Liver (tissue), 3 donors: ENCODE data around the gene PRR15L.

ENCODE experiments used
- GABPA ChIP-seq, 2 donors: IDR thresholded peaks in 1 of 2; conservative IDR thresholded peaks in 1 of 2; 2 replicates each; pipeline ENCODE4 v1.6.1; 2016; ENCODE audit warnings: antibody characterized with exemption in 2 of 2, mild to moderate bottlenecking in 1 of 2, moderate library complexity in 1 of 2
- HNF4A ChIP-seq, 2 donors: conservative IDR thresholded peaks; 2 replicates each; pipeline ENCODE4 v1.6.1; 2016; ENCODE audit warnings: antibody characterized with exemption in 2 of 2, mild to moderate bottlenecking in 2 of 2
- HNF4G ChIP-seq: IDR thresholded peaks from 2 replicates; pipeline ENCODE4 v1.6.1; 2016; ENCODE audit warnings: antibody characterized with exemption
- MAX ChIP-seq: IDR thresholded peaks from 2 replicates; pipeline ENCODE4 v1.6.1; 2016; ENCODE audit warnings: antibody characterized with exemption
- NR2F2 ChIP-seq: IDR thresholded peaks from 2 replicates; pipeline ENCODE4 v1.6.1; 2016; ENCODE audit warnings: antibody characterized with exemption
- REST ChIP-seq: IDR thresholded peaks from 2 replicates; pipeline ENCODE4 v1.6.1; 2016; ENCODE audit warnings: antibody characterized with exemption, mild to moderate bottlenecking
- SP1 ChIP-seq: IDR thresholded peaks from 2 replicates; pipeline ENCODE4 v1.6.1; 2018; ENCODE audit warnings: antibody characterized with exemption, mild to moderate bottlenecking
- ZBTB33 ChIP-seq: IDR thresholded peaks from 2 replicates; pipeline ENCODE4 v1.6.1; 2016; ENCODE audit warnings: antibody characterized with exemption
- TF ChIP-seq, protein P1 (sequence below): fragments of 150-350 bp; IDR thresholded peaks from 2 replicates; pipeline ENCODE4 v1.5.1; 2017; ENCODE audit warnings: improper control_type of control experiment, low read depth, low read length; ENCODE audit not compliant: missing input control
- donor health status: healthy.
- donor health status: healthy.

- TF ChIP-seq SP1 (no peak), HNF4G (no peak), NR2F2 (no peak), GABPA (IDR thresholded peaks at IDR 0.05 in 1 of 2, conservative IDR thresholded peaks at IDR 0.05 in 1 of 2) (no peak), MAX (no peak), REST (no peak), ZBTB33 (no peak), HNF4A (conservative IDR thresholded peaks at IDR 0.05) (no peak)
- TF ChIP-seq, protein P1, sequence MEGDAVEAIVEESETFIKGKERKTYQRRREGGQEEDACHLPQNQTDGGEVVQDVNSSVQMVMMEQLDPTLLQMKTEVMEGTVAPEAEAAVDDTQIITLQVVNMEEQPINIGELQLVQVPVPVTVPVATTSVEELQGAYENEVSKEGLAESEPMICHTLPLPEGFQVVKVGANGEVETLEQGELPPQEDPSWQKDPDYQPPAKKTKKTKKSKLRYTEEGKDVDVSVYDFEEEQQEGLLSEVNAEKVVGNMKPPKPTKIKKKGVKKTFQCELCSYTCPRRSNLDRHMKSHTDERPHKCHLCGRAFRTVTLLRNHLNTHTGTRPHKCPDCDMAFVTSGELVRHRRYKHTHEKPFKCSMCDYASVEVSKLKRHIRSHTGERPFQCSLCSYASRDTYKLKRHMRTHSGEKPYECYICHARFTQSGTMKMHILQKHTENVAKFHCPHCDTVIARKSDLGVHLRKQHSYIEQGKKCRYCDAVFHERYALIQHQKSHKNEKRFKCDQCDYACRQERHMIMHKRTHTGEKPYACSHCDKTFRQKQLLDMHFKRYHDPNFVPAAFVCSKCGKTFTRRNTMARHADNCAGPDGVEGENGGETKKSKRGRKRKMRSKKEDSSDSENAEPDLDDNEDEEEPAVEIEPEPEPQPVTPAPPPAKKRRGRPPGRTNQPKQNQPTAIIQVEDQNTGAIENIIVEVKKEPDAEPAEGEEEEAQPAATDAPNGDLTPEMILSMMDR: no peak
These were observed 33.5 kb upstream of the PRR15L start for GRCh38 chr17:47990962-47991731.
